ENCODE data around the gene FKBP7. TPM values are rescaled to one million over a fixed set of nuclear protein-coding genes. Genes with fewer than 3 reads are reported as not detected.

Gene FKBP7
- total and polyA plus RNA-seq, 2 of the 13 experiments (the other 11 are each of a cell fraction or from before 2014, with no cell fraction given) = 12.4 to 14.8 TPM

GRCh38 chr2:178414266-178415247 lies 63.8 kb downstream of the FKBP7 start (continued):
- TF ChIP-seq BHLHE40 (IDR thresholded peaks at IDR 0.05; ENCODE audit: low read length) (peak; percentile 32; the same call in 1 of the 2 replicates), ZBTB49 (CRISPR knock-in tag; IDR thresholded peaks at IDR 0.05; ENCODE audit: borderline replicate concordance) (0 out of 2 replicates have a peak, but pooled peaks have one; percentile 35), CBFB (CRISPR knock-in tag; IDR thresholded peaks at IDR 0.05) (peak; percentile 88), ZMYM3 (CRISPR knock-in tag; IDR thresholded peaks at IDR 0.05) (0 out of 2 replicates have a peak, but pooled peaks have one; percentile 42), MYNN (CRISPR knock-in tag; IDR thresholded peaks at IDR 0.05; ENCODE audit: low read depth) (peak; percentile 70; the same call in 1 of the 2 replicates), HMGXB4 (CRISPR knock-in tag; IDR thresholded peaks at IDR 0.05; ENCODE audit: borderline replicate concordance in 1 of 2, low read depth in 1 of 2) (peak; percentile 86 to 98), POGZ (CRISPR knock-in tag; IDR thresholded peaks at IDR 0.05) (peak; percentile 55; the same call in 1 of the 2 replicates), IKZF5 (CRISPR knock-in tag; IDR thresholded peaks at IDR 0.05) (peak; percentile 69; the same call in 1 of the 2 replicates), ARID2 (CRISPR knock-in tag; IDR thresholded peaks at IDR 0.05; ENCODE audit: borderline replicate concordance) (no peak; the same call in 1 of the 2 replicates), CEBPZ (IDR thresholded peaks at IDR 0.05; ENCODE audit: low read length) (no peak), PAWR (CRISPR knock-in tag; IDR thresholded peaks at IDR 0.05; ENCODE audit: borderline replicate concordance) (peak; percentile 36; the same call in 1 of the 2 replicates), MYPOP (CRISPR knock-in tag; IDR thresholded peaks at IDR 0.05) (0 out of 2 replicates have a peak, but pooled peaks have one; percentile 29), CTCF (CRISPR knock-in tag; IDR thresholded peaks at IDR 0.05) (peak; percentile 97), SMC3 (IDR thresholded peaks at IDR 0.05; ENCODE audit: low read length) (peak; percentile 98)
